Mesendoderm (in vitro differentiated cells): ENCODE measurements around the gene PKD1.

Experiments used
- DNase-seq: peaks from one replicate; pipeline ENCODE4 v3.0.0; 2013
- H2AK5ac ChIP-seq: 2 replicates; pipeline ENCODE4 v1.6.1; 2013; ENCODE audit warnings: low read length, inconsistent platforms
- H2BK120ac ChIP-seq: 2 replicates; pipeline ENCODE4 v1.6.1; 2013; ENCODE audit warnings: low read depth, mild to moderate bottlenecking, low read length, moderate library complexity, mixed read lengths
- H2BK15ac ChIP-seq: replicated peaks from 2 replicates; pipeline ENCODE4 v1.6.1; 2013; ENCODE audit warnings: low read depth, mild to moderate bottlenecking, moderate library complexity
- H2BK5ac ChIP-seq: 2 replicates; pipeline ENCODE4 v1.6.1; 2013; ENCODE audit warnings: low read length, inconsistent platforms
- H3K18ac ChIP-seq: 2 replicates; pipeline ENCODE4 v1.6.1; 2013; ENCODE audit warnings: mild to moderate bottlenecking, low read length, mixed read lengths
- H3K23ac ChIP-seq: one replicate; pipeline ENCODE4 v1.6.1; 2013; ENCODE audit warnings: low read length
- H3K27ac ChIP-seq: 2 replicates; pipeline ENCODE4 v1.5.1; 2013; ENCODE audit warnings: low read depth, mild to moderate bottlenecking, inconsistent platforms, low read length, moderate library complexity
- H3K27me3 ChIP-seq: 2 replicates; pipeline ENCODE4 v1.6.1; 2013; ENCODE audit warnings: low read length, control low read depth, mild to moderate bottlenecking, inconsistent platforms; ENCODE audit not compliant: insufficient read depth, poor library complexity
- H3K36me3 ChIP-seq: 2 replicates; pipeline ENCODE4 v1.6.1; 2013; ENCODE audit warnings: low read length, inconsistent platforms; ENCODE audit not compliant: control insufficient read depth, insufficient read depth
- H3K4ac ChIP-seq: one replicate; pipeline ENCODE4 v1.6.1; 2013; ENCODE audit warnings: low read depth, mild to moderate bottlenecking, low read length, moderate library complexity
- H3K4me1 ChIP-seq: 2 replicates; pipeline ENCODE4 v1.6.1; 2013; ENCODE audit warnings: low read depth, low read length, inconsistent platforms; ENCODE audit not compliant: control insufficient read depth
- H3K4me2 ChIP-seq: 2 replicates; pipeline ENCODE4 v1.6.1; 2013; ENCODE audit warnings: low read length
- H3K4me3 ChIP-seq: 2 replicates; pipeline ENCODE4 v1.5.1; 2013; ENCODE audit warnings: mild to moderate bottlenecking, low read length
- H3K56ac ChIP-seq: one replicate; pipeline ENCODE4 v1.6.1; 2013; ENCODE audit warnings: low read length
- H3K79me1 ChIP-seq: 2 replicates; pipeline ENCODE4 v1.6.1; 2013; ENCODE audit warnings: low read length, inconsistent platforms
- H3K79me2 ChIP-seq: 2 replicates; pipeline ENCODE4 v1.6.1; 2013; ENCODE audit warnings: mild to moderate bottlenecking, low read length; ENCODE audit not compliant: control insufficient read depth, insufficient read depth
- H3K9ac ChIP-seq: 2 replicates; pipeline ENCODE4 v1.6.1; 2013; ENCODE audit warnings: low read length, inconsistent platforms
- H4K5ac ChIP-seq: one replicate; pipeline ENCODE4 v1.6.1; 2013; ENCODE audit warnings: low read length
- H4K8ac ChIP-seq: one replicate; pipeline ENCODE4 v1.6.1; 2013; ENCODE audit warnings: low read depth, mild to moderate bottlenecking, control low read depth, low read length, moderate library complexity
- WGBS: extraction: QIAGEN DNeasy Blood & Tissue Kit; methylation state at CpG from one replicate; pipeline ENCODE4 v1.1.7; 2013; ENCODE audit warnings: low lambda C conversion rate, missing lambda C conversion rate; ENCODE audit not compliant: insufficient coverage; ENCODE audit errors: extremely low coverage; 5-methylcytosine and 5-hydroxymethylcytosine counted together

Gene PKD1

GRCh38 chr16:2156849-2157224, 21.1 kb upstream of the PKD1 start:
- H3K4me1 ChIP-seq: peaks cover 1% of the 10 kb centered on the region
- no peak overlapping the region for H3K18ac ChIP-seq
- no peak overlapping the region for H2BK5ac ChIP-seq
- H3K79me2 ChIP-seq: peaks cover 84% of the 10 kb centered on the region
- WGBS: no CpG with 5 or more reads among the region's 5 CpGs
- H4K5ac ChIP-seq: no peak overlapping the region
- peak overlapping the region; percentile 96 for H3K4me3 ChIP-seq
- H3K56ac ChIP-seq: peak overlapping the region; percentile 98
- H2BK120ac ChIP-seq: no peak overlapping the region
- no peak for DNase-seq
- H3K23ac ChIP-seq: no peak overlapping the region
- H3K4me2 ChIP-seq: peak overlapping the region; percentile 95
- H3K9ac ChIP-seq: peak overlapping the region; percentile 99
- peaks cover 16% of the 10 kb centered on the region for H3K79me1 ChIP-seq
- no peak overlapping the region for H2BK15ac ChIP-seq
- H3K27ac ChIP-seq: no peak overlapping the region
- H3K4ac ChIP-seq: no peak overlapping the region
- no peaks in the 10 kb centered on the region for H3K27me3 ChIP-seq
- no peak overlapping the region for H4K8ac ChIP-seq
- no peak overlapping the region for H2AK5ac ChIP-seq
- peaks cover 11% of the 10 kb centered on the region for H3K36me3 ChIP-seq

DNA sequence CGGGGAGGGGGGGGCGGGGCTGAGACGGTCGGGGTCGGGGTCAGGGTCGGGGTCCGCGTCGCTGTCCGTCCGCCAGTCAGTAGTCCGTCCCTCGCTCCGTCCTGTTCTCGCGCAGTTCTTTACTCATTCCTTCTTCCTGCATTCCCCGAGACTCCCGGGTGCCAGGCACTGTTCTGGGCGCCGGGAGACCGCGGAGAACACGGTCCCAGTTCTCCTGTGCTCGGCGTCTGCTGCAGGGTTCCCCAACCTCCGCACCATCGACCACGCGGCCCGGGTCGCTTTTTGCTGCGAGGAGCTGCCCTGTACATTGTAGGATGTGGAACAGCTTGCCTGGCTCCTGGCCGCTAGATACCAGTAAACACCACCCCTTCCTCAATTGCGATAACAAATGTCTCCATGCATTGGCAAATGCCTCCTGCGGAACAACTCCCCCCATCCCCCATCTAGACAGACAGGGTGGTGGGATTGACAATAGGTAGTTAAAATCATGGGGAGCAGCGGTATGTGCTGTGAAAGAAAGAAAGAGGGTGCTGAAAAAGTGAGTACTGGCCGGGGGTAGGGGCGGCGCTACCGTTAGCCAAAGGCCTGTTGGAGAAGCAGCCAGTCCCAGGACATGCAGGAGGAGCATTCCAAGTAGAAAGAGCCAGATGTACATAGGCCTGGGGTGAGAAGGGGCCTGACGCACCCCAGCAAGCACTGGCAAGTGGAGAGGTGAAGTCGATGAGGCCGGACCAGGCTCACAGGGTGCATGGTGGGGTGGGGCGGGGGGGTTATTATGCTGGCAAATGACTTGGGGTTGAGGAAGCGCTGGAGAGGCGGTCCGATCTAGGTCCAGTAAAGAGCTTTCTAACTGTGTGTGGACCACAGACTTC, 20.5 kb upstream of the PKD1 start:
- peak overlapping the region; percentile 23 for H3K4ac ChIP-seq
- H3K4me3 ChIP-seq: peak overlapping the region; percentile 96
- no peak overlapping the region for H2BK15ac ChIP-seq
- H3K36me3 ChIP-seq: peaks cover 12% of the 10 kb centered on the region
- peak overlapping the region; percentile 98 for H3K56ac ChIP-seq
- peak overlapping the region; percentile 75 for H2BK5ac ChIP-seq
- no CpG with 5 or more reads among the region's 47 CpGs for WGBS
- peak overlapping the region; percentile 69 for H3K23ac ChIP-seq
- DNase-seq: peak; percentile 59
- peak overlapping the region; percentile 56 for H3K18ac ChIP-seq
- H3K79me2 ChIP-seq: peaks cover 78% of the 10 kb centered on the region
- peaks cover 16% of the 10 kb centered on the region for H3K79me1 ChIP-seq
- H3K27me3 ChIP-seq: no peaks in the 10 kb centered on the region
- H2BK120ac ChIP-seq: no peak overlapping the region
- H2AK5ac ChIP-seq: no peak overlapping the region
- no peak overlapping the region for H4K8ac ChIP-seq
- no peak overlapping the region for H4K5ac ChIP-seq
- peak overlapping the region; percentile 95 for H3K4me2 ChIP-seq
- H3K9ac ChIP-seq: peak overlapping the region; percentile 99
- H3K27ac ChIP-seq: peak overlapping the region; percentile 42
- peaks cover 7% of the 10 kb centered on the region for H3K4me1 ChIP-seq

- H3K56ac ChIP-seq: peak within 1 kb of the TSS; percentile 98
- peak within 1 kb of the TSS; percentile 95 for H3K4me2 ChIP-seq
- H4K8ac ChIP-seq: no peak within 1 kb of the TSS
- H2BK15ac ChIP-seq: no peak within 1 kb of the TSS
- peak; percentile 100 for DNase-seq
- peak within 1 kb of the TSS; percentile 99 for H3K9ac ChIP-seq
- H3K36me3 ChIP-seq: peaks cover 12% of the 10 kb centered on the region
- H3K4ac ChIP-seq: peak within 1 kb of the TSS; percentile 46
- H3K27ac ChIP-seq: peak within 1 kb of the TSS; percentile 42
- peaks cover 7% of the 10 kb centered on the region for H3K4me1 ChIP-seq
- WGBS: no CpG with 5 or more reads among the region's 94 CpGs
- H2BK5ac ChIP-seq: peak within 1 kb of the TSS; percentile 90
- H3K79me1 ChIP-seq: peaks cover 16% of the 10 kb centered on the region
- H3K27me3 ChIP-seq: no peaks in the 10 kb centered on the region
- peak within 1 kb of the TSS; percentile 69 for H3K23ac ChIP-seq
- H4K5ac ChIP-seq: no peak within 1 kb of the TSS
- peak within 1 kb of the TSS; percentile 96 for H3K4me3 ChIP-seq
- H2BK120ac ChIP-seq: no peak within 1 kb of the TSS
- H3K79me2 ChIP-seq: peaks cover 72% of the 10 kb centered on the region
- peak within 1 kb of the TSS; percentile 56 for H3K18ac ChIP-seq
- H2AK5ac ChIP-seq: peak within 1 kb of the TSS; percentile 78
These were observed 19.6 kb upstream of the PKD1 start, which contains the start of gene TRAF7 for GRCh38 chr16:2155091-2155950. TSS of gene TRAF7 (plus strand) at chr16:2155782. CDS start at chr16:2163921, 8,139 bp downstream.

DNA sequence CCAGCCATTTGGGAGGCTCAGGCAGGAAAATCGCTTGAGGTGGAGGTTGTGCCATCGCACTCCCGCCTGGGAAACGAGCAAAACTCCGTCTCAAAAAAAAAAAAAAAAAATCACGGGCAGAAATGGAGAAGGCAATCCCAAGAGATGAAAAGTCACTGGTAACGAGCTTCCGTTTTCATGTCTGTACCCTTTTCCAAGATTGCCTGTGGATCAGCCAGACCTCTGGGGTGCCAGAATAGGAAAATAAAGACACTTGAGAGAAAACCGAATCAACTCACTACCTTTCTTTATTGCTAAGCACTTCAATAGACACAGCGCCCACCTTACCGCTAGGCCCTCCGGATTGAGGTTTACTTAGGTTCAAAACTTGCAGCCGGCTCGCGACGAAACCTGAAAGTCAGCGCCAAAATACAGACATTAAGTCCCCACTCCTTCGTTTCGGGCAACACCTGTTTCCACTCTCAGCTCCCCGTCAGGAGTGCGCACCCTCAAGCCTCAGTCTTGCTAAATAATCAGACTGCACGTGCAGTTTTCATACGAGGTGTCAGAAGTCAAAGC, 18.9 kb upstream of the PKD1 start:
- Histone ChIP-seq H3K4me2 (peak overlapping the region; percentile 26), H4K5ac (no peak overlapping the region), H2BK120ac (no peak overlapping the region), H2BK15ac (no peak overlapping the region), H3K18ac (peak overlapping the region; percentile 10), H3K27me3 (no peaks in the 10 kb centered on the region), H3K4ac (peak overlapping the region; percentile 46), H3K36me3 (peaks cover 12% of the 10 kb centered on the region), H3K56ac (peak overlapping the region; percentile 87), H2BK5ac (peak overlapping the region; percentile 90), H3K79me2 (peaks cover 65% of the 10 kb centered on the region), H3K27ac (peak overlapping the region; percentile 39), H4K8ac (no peak overlapping the region), H3K23ac (peak overlapping the region; percentile 54), H3K4me3 (peak overlapping the region; percentile 91), H3K9ac (peak overlapping the region; percentile 99), H2AK5ac (peak overlapping the region; percentile 78), H3K4me1 (peaks cover 8% of the 10 kb centered on the region), H3K79me1 (peaks cover 14% of the 10 kb centered on the region)
- WGBS: no CpG with 5 or more reads among the region's 23 CpGs
- DNase-seq: no peak

DNA sequence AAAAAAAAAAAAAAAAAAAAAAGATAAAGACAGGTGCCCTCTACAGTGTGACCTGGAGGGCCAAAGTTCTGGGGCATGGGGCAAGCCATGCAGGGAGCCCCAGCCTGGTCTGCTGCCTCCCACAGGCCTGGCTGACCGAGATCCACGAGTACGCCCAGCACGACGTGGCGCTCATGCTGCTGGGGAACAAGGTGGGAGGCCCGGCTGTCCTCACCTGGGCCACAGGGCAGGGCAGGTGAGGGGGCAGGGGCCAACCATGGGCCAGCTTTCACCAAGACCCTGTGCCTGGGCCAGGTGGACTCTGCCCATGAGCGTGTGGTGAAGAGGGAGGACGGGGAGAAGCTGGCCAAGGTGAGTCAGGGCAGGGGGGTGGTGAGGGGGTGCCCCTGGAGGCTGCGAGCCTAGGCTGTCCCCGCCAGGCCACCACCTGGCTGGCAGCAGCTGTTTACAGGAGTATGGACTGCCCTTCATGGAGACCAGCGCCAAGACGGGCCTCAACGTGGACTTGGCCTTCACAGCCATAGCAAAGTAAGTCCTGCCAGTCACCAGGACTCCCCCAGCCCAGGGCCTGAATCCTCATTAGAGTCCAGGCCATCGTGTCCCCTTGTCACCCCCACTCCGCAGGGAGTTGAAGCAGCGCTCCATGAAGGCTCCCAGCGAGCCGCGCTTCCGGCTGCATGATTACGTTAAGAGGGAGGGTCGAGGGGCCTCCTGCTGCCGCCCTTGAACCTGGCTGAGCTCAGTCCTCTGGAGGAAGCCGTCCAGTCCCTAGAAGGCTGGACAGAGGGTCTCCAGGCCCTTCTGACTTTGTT, 17.2 kb upstream of the PKD1 start:
- Histone ChIP-seq H2AK5ac (no peak overlapping the region), H4K5ac (no peak overlapping the region), H2BK15ac (no peak overlapping the region), H3K56ac (peak overlapping the region; percentile 87), H3K27me3 (no peaks in the 10 kb centered on the region), H3K4me3 (peak overlapping the region; percentile 91), H3K36me3 (peaks cover 12% of the 10 kb centered on the region), H3K9ac (peak overlapping the region; percentile 99), H3K18ac (no peak overlapping the region), H2BK5ac (peak overlapping the region; percentile 30), H3K23ac (peak overlapping the region; percentile 83), H4K8ac (no peak overlapping the region), H3K79me2 (peaks cover 48% of the 10 kb centered on the region), H3K4me2 (peak overlapping the region; percentile 79), H3K4me1 (peaks cover 8% of the 10 kb centered on the region), H3K27ac (peak overlapping the region; percentile 18), H3K79me1 (peaks cover 11% of the 10 kb centered on the region), H3K4ac (no peak overlapping the region), H2BK120ac (no peak overlapping the region)
- no CpG with 5 or more reads among the region's 25 CpGs for WGBS
- DNase-seq: peak; percentile 52
